ENCODE results near the gene SCN7A. TPM values are rescaled to one million over a fixed set of nuclear protein-coding genes. Genes with fewer than 3 reads are reported as not detected.

Gene SCN7A
- total RNA-seq, 1 donor from 2014 or later, result not detected

DNA sequence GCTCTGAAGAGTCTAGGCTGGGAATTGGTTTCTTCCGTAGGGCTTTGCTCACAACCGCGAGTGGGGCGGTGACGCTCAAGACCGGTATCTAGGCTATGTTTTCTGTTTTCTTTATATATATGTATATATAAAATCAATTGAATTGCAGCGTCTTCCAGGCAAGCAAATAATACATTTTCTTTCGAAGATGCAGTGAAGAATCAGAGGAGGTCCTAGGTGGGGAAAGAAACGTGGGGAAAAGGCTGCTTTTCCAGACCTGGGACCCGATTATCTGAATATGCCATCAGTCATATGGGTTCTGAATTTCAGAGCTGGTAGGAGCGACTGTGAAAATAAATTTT lies 117.6 kb downstream of the SCN7A start:
- no peak for DNase-seq (ENCODE audit: low spot score)
- H3K27me3 Mint-ChIP-seq (ENCODE audit: low read depth), result peaks cover 45% of the 10 kb centered on the region
- peak overlapping the region; percentile 70 for H3K4me3 Mint-ChIP-seq (ENCODE audit: low read depth)
- H3K36me3 Mint-ChIP-seq (ENCODE audit: low read depth), result no peaks in the 10 kb centered on the region
- intact Hi-C loops (cut with micrococcal nuclease), result no loop called here
- peaks cover 10% of the 10 kb centered on the region for H3K4me1 Mint-ChIP-seq (ENCODE audit: low read depth)
- H3K27ac Mint-ChIP-seq, result no peak overlapping the region
- H3K9me3 Mint-ChIP-seq, result no peaks in the 10 kb centered on the region

- DNase-seq (ENCODE audit: low spot score), result peak; percentile 37
- Mint-ChIP-seq H3K27ac (no peak within 1 kb of the TSS), H3K27me3 (ENCODE audit: low read depth) (peaks cover 45% of the 10 kb centered on the region), H3K36me3 (ENCODE audit: low read depth) (no peaks in the 10 kb centered on the region), H3K9me3 (no peaks in the 10 kb centered on the region), H3K4me1 (ENCODE audit: low read depth) (peaks cover 10% of the 10 kb centered on the region), H3K4me3 (ENCODE audit: low read depth) (peak within 1 kb of the TSS; percentile 79)
- intact Hi-C loops (cut with micrococcal nuclease), result no loop called here
These were observed 118.1 kb downstream of the SCN7A start, which contains the start of gene SCN9A for GRCh38 chr2:166375736-166376487. Gene SCN9A (minus strand): TSS chr2:166375944. CDS start chr2:166311756, 64,188 bp downstream.

DNA sequence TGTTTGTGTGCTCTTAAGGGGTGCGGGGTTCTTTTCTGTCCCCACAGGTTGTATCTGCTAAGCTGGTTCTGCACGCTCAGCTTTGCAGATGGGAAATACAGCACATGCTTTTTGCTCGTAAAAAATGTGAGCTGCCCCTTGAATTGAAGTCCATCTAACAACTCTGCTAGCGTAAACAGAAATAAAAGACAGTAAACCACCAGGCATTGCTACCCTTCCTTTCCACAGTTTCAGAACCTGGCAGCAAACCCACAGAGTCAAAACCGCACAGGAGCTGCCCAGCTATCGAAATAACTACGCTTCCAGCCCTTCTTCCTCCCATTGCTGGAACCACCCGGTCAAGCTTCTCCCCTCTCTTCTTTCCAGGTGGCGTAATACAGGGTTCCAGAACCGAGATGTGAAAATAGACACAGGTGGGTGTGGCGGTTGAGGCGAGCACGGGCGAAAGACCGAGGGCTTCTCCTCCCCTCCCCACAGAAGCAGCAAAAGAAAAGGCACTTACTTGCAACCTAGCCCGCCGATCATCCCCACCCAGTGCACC lies 118.8 kb downstream of the SCN7A start:
- peaks cover 10% of the 10 kb centered on the region for H3K4me1 Mint-ChIP-seq (ENCODE audit: low read depth)
- peaks cover 45% of the 10 kb centered on the region for H3K27me3 Mint-ChIP-seq (ENCODE audit: low read depth)
- peak overlapping the region; percentile 79 for H3K4me3 Mint-ChIP-seq (ENCODE audit: low read depth)
- H3K9me3 Mint-ChIP-seq, result no peaks in the 10 kb centered on the region
- intact Hi-C loops (cut with micrococcal nuclease), result no loop called here
- DNase-seq (ENCODE audit: low spot score), result peak; percentile 8
- no peak overlapping the region for H3K27ac Mint-ChIP-seq
- no peaks in the 10 kb centered on the region for H3K36me3 Mint-ChIP-seq (ENCODE audit: low read depth)

- intact Hi-C loops (cut with micrococcal nuclease), result no loop called here
- Mint-ChIP-seq H3K27me3 (ENCODE audit: low read depth) (peaks cover 44% of the 10 kb centered on the region), H3K27ac (no peak overlapping the region), H3K4me3 (ENCODE audit: low read depth) (no peak overlapping the region), H3K4me1 (ENCODE audit: low read depth) (peaks cover 10% of the 10 kb centered on the region), H3K9me3 (no peaks in the 10 kb centered on the region), H3K36me3 (ENCODE audit: low read depth) (no peaks in the 10 kb centered on the region)
- no peak for DNase-seq (ENCODE audit: low spot score)
These were observed 120.1 kb downstream of the SCN7A start for GRCh38 chr2:166373951-166374350.

GRCh38 chr2:166373539-166373938 lies 120.5 kb downstream of the SCN7A start:
- Mint-ChIP-seq H3K27me3 (ENCODE audit: low read depth) (peaks cover 44% of the 10 kb centered on the region), H3K36me3 (ENCODE audit: low read depth) (no peaks in the 10 kb centered on the region), H3K9me3 (no peaks in the 10 kb centered on the region), H3K27ac (no peak overlapping the region), H3K4me3 (ENCODE audit: low read depth) (no peak overlapping the region), H3K4me1 (ENCODE audit: low read depth) (peaks cover 10% of the 10 kb centered on the region)
- intact Hi-C loops (cut with micrococcal nuclease), result no loop called here
- no peak for DNase-seq (ENCODE audit: low spot score)

DNA sequence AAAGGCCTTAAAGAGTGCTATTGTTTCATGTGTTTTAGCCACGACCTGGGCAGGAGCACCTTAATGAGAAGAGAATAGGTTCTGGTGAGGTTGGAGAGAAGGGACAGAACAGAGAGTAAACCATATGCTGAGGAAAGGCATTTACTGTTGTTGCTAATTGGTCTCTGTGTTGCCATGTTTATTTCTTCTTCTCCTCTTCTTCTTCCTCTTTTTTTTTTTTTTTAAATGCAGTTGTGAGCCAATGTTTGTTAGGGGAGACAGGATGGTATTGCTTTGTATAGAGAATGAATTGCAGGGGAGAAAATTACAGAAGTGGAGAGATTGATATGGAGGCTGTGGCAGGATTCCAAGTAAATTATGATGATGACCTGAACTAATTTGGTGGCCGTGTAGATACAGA lies 120.9 kb downstream of the SCN7A start:
- H3K36me3 Mint-ChIP-seq (ENCODE audit: low read depth), result no peaks in the 10 kb centered on the region
- H3K27ac Mint-ChIP-seq, result no peak overlapping the region
- H3K4me3 Mint-ChIP-seq (ENCODE audit: low read depth), result no peak overlapping the region
- peaks cover 10% of the 10 kb centered on the region for H3K4me1 Mint-ChIP-seq (ENCODE audit: low read depth)
- H3K9me3 Mint-ChIP-seq, result no peaks in the 10 kb centered on the region
- intact Hi-C loops (cut with micrococcal nuclease), result no loop called here
- DNase-seq (ENCODE audit: low spot score), result no peak
- H3K27me3 Mint-ChIP-seq (ENCODE audit: low read depth), result peaks cover 41% of the 10 kb centered on the region

DNA sequence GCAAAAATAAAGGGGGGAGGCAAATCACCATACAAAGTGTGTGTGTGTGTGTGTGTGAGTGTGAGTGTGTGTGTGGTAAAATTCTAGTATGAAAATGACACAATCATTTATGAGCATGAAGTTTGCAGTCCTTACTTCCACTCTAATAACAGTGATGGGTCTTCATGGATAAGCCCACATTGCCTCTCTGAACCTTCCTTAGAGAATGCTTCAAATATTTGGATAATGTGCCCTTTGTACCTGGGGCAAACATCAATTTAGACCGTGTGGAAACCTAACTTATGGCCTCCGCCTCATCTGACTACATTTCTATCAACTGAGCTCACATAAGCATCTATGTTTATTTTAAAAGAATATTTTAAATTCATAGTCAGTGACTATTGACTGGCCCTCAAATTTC lies 122.0 kb downstream of the SCN7A start:
- intact Hi-C loops (cut with micrococcal nuclease), result no loop called here
- Mint-ChIP-seq H3K9me3 (no peaks in the 10 kb centered on the region), H3K4me1 (ENCODE audit: low read depth) (peaks cover 10% of the 10 kb centered on the region), H3K27ac (no peak overlapping the region), H3K36me3 (ENCODE audit: low read depth) (no peaks in the 10 kb centered on the region), H3K27me3 (ENCODE audit: low read depth) (peaks cover 34% of the 10 kb centered on the region), H3K4me3 (ENCODE audit: low read depth) (no peak overlapping the region)
- no peak for DNase-seq (ENCODE audit: low spot score)

GRCh38 chr2:166365803-166366420 lies 128.1 kb downstream of the SCN7A start:
- no peak overlapping the region for H3K4me3 Mint-ChIP-seq (ENCODE audit: low read depth)
- H3K27me3 Mint-ChIP-seq (ENCODE audit: low read depth), result no peaks in the 10 kb centered on the region
- H3K4me1 Mint-ChIP-seq (ENCODE audit: low read depth), result no peaks in the 10 kb centered on the region
- no peak for DNase-seq (ENCODE audit: low spot score)
- H3K27ac Mint-ChIP-seq, result no peak overlapping the region
- no peaks in the 10 kb centered on the region for H3K9me3 Mint-ChIP-seq
- intact Hi-C loops (cut with micrococcal nuclease), result loop anchor here (2.0 kb wide), 1 partner anchor 19 kb away; no protein-coding TSS in a partner anchor
- no peaks in the 10 kb centered on the region for H3K36me3 Mint-ChIP-seq (ENCODE audit: low read depth)

DNA sequence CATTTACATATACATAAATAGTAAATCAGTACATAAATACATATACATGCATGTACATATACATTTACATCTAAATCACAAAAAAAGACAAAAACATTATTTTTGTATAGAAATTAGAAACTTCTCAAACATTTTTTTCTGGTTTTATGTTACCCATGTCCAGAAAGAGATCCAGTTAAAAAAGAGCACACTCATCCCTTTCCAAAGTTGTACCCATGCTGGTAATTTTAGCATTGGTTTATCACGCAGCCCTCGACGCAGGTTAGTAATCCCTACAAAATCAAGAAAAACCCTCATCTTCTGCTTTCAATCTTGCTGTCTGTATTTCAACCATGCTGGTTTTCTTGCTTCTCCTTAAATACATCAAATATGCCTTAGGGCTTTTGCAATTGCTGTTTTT lies 128.8 kb downstream of the SCN7A start:
- Mint-ChIP-seq H3K4me3 (ENCODE audit: low read depth) (no peak overlapping the region), H3K36me3 (ENCODE audit: low read depth) (no peaks in the 10 kb centered on the region), H3K9me3 (no peaks in the 10 kb centered on the region), H3K27ac (no peak overlapping the region), H3K27me3 (ENCODE audit: low read depth) (no peaks in the 10 kb centered on the region), H3K4me1 (ENCODE audit: low read depth) (no peaks in the 10 kb centered on the region)
- no peak for DNase-seq (ENCODE audit: low spot score)
- intact Hi-C loops (cut with micrococcal nuclease), result loop anchor here (2.0 kb wide), 1 partner anchor 20 kb away; no protein-coding TSS in a partner anchor

- DNase-seq (ENCODE audit: low spot score), result no peak
- H3K4me1 Mint-ChIP-seq (ENCODE audit: low read depth), result no peaks in the 10 kb centered on the region
- H3K27me3 Mint-ChIP-seq (ENCODE audit: low read depth), result no peaks in the 10 kb centered on the region
- H3K27ac Mint-ChIP-seq, result no peak overlapping the region
- no peaks in the 10 kb centered on the region for H3K36me3 Mint-ChIP-seq (ENCODE audit: low read depth)
- no peak overlapping the region for H3K4me3 Mint-ChIP-seq (ENCODE audit: low read depth)
- intact Hi-C loops (cut with micrococcal nuclease), result loop anchor here (2.0 kb wide), 1 partner anchor 20 kb away; no protein-coding TSS in a partner anchor
- H3K9me3 Mint-ChIP-seq, result no peaks in the 10 kb centered on the region
These were observed 129.4 kb downstream of the SCN7A start for GRCh38 chr2:166364476-166365161.

GRCh38 chr2:166361351-166362153 lies 132.5 kb downstream of the SCN7A start:
- intact Hi-C loops (cut with micrococcal nuclease), result no loop called here
- no peaks in the 10 kb centered on the region for H3K36me3 Mint-ChIP-seq (ENCODE audit: low read depth)

GRCh38 chr2:166360906-166361305 lies 133.1 kb downstream of the SCN7A start:
- Mint-ChIP-seq H3K36me3 (ENCODE audit: low read depth) (no peaks in the 10 kb centered on the region), H3K4me1 (ENCODE audit: low read depth) (no peaks in the 10 kb centered on the region), H3K9me3 (no peaks in the 10 kb centered on the region), H3K27ac (no peak overlapping the region), H3K4me3 (ENCODE audit: low read depth) (no peak overlapping the region), H3K27me3 (ENCODE audit: low read depth) (no peaks in the 10 kb centered on the region)
- DNase-seq (ENCODE audit: low spot score), result no peak
- intact Hi-C loops (cut with micrococcal nuclease), result no loop called here

More at GRCh38 chr2:166361351-166362153, 132.5 kb downstream of the SCN7A start:
- no peaks in the 10 kb centered on the region for H3K4me1 Mint-ChIP-seq (ENCODE audit: low read depth)
- no peaks in the 10 kb centered on the region for H3K27me3 Mint-ChIP-seq (ENCODE audit: low read depth)
- H3K27ac Mint-ChIP-seq, result no peak overlapping the region
- DNase-seq (ENCODE audit: low spot score), result no peak
- H3K9me3 Mint-ChIP-seq, result no peaks in the 10 kb centered on the region
- H3K4me3 Mint-ChIP-seq (ENCODE audit: low read depth), result no peak overlapping the region

All from activated T-helper 2 cell treated with anti-CD3 and anti-CD28 coated beads, Interferon-gamma antibody, Interleukin-2, Interleukin-4, amounts not matched to agents 10 μg/mL and 5 μg/mL and 100 μg/mL, durations not matched to agents 14 hours and 24 hours and 36 hours (primary cell).